Prostate gland (tissue), 2 donors: ENCODE data around the gene GRID2.

Experiments
- POLR2AphosphoS5 ChIP-seq: sonication (generic); formaldehyde crosslinking; IDR thresholded peaks from one replicate; pipeline ENCODE4 v1.6.1; 2017; ENCODE audit warnings: antibody characterized with exemption
- TF ChIP-seq, protein P1 (sequence below), 4 experiments: fragments of 200-600 bp in 2 of 4; fragments of 450-650 bp in 2 of 4; sonication (generic) in 2 of 4; IDR thresholded peaks; 1 replicate in 3 of 4; 2 replicates in 1 of 4; pipeline ENCODE4 v1.5.1; 2016 to 2019; ENCODE audit warnings: antibody characterized with exemption in 4 of 4, mild to moderate bottlenecking in 2 of 4, moderate library complexity in 2 of 4

DNA sequence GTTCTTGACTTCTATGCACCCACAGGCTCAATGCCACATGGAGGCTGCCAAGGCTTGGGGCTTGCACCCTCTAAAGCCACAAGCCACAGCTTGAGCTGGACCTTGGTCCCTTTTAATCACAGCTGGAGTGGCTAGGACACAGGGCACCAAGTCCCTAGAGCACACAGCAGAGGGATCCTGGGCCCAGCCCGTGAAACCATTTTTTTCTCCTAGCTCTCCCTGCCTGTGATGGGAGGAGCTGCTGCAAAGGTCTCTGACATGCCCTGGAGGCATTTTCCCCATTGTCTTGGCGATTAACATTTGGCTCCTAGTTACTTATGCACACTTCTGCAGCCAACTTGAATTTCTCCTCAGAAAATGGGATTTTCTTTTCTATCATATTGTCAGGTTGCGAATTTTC is 410.9 kb downstream of the GRID2 start:
- TF ChIP-seq, protein P1, sequence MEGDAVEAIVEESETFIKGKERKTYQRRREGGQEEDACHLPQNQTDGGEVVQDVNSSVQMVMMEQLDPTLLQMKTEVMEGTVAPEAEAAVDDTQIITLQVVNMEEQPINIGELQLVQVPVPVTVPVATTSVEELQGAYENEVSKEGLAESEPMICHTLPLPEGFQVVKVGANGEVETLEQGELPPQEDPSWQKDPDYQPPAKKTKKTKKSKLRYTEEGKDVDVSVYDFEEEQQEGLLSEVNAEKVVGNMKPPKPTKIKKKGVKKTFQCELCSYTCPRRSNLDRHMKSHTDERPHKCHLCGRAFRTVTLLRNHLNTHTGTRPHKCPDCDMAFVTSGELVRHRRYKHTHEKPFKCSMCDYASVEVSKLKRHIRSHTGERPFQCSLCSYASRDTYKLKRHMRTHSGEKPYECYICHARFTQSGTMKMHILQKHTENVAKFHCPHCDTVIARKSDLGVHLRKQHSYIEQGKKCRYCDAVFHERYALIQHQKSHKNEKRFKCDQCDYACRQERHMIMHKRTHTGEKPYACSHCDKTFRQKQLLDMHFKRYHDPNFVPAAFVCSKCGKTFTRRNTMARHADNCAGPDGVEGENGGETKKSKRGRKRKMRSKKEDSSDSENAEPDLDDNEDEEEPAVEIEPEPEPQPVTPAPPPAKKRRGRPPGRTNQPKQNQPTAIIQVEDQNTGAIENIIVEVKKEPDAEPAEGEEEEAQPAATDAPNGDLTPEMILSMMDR (IDR thresholded peaks at IDR 0.05), result no peak
- TF ChIP-seq POLR2AphosphoS5, result no peak
